GM23338 (cell line): ENCODE measurements around the gene PTN. TPM values are rescaled to one million over a fixed set of nuclear protein-coding genes. Genes with fewer than 3 reads are reported as not detected.

Experiments
- ATAC-seq: fragments of 200-7000 bp; cut with Tn5 transposase; 3 replicates; pipeline ENCODE4 v1.9.1; 2020
- DNase-seq: peaks from one replicate; pipeline ENCODE4 v3.0.0-alpha.2; 2015; ENCODE audit warnings: low spot score
- H2AFZ ChIP-seq: fragments of 200-600 bp; sonication (generic); 2 replicates; pipeline ENCODE4 v1.8.0; 2016; ENCODE audit warnings: antibody characterized with exemption, mild to moderate bottlenecking, moderate library complexity
- H3F3A ChIP-seq: fragments of 200-600 bp; sonication (generic); replicated peaks from 2 replicates; pipeline ENCODE4 v1.8.0; 2017; ENCODE audit warnings: antibody characterized with exemption, mixed run types, low read depth
- H3K27ac ChIP-seq: fragments of 200-600 bp; sonication (generic); 2 replicates; pipeline ENCODE4 v1.6.1; 2016; ENCODE audit warnings: low read depth
- H3K27me3 ChIP-seq: fragments of 200-600 bp; sonication (generic); 2 replicates; pipeline ENCODE4 v1.8.0; 2016; ENCODE audit warnings: mild to moderate bottlenecking, mixed run types, moderate library complexity; ENCODE audit not compliant: insufficient read depth
- H3K36me3 ChIP-seq: fragments of 200-600 bp; sonication (generic); 2 replicates; pipeline ENCODE4 v1.8.0; 2016; ENCODE audit warnings: mild to moderate bottlenecking; ENCODE audit not compliant: insufficient read depth
- H3K4me1 ChIP-seq: fragments of 200-600 bp; sonication (generic); 2 replicates; pipeline ENCODE4 v1.8.0; 2016; ENCODE audit warnings: mild to moderate bottlenecking, moderate library complexity; ENCODE audit not compliant: insufficient read depth
- H3K4me2 ChIP-seq: fragments of 200-600 bp; sonication (generic); 2 replicates; pipeline ENCODE4 v1.7.1; 2017; ENCODE audit warnings: mixed run types
- H3K4me3 ChIP-seq: fragments of 200-600 bp; sonication (generic); 2 replicates; pipeline ENCODE4 v1.6.1; 2016; ENCODE audit warnings: mixed run types
- H3K79me2 ChIP-seq: fragments of 200-600 bp; sonication (generic); replicated peaks from 2 replicates; pipeline ENCODE4 v1.8.0; 2017; ENCODE audit warnings: mild to moderate bottlenecking; ENCODE audit not compliant: insufficient read depth
- H3K9me2 ChIP-seq: fragments of 200-600 bp; sonication (generic); 2 replicates; pipeline ENCODE4 v1.8.0; 2017; ENCODE audit not compliant: insufficient read depth
- H4K20me1 ChIP-seq: fragments of 200-600 bp; sonication (generic); replicated peaks from 2 replicates; pipeline ENCODE4 v1.8.0; 2017; ENCODE audit warnings: mild to moderate bottlenecking; ENCODE audit not compliant: insufficient read depth
- H3K27ac Mint-ChIP-seq: 2 replicates; pipeline ENCODE4 v1.8.0; 2020; ENCODE audit warnings: inconsistent platforms, mild to moderate bottlenecking, moderate library complexity, mixed read lengths
- H3K27me3 Mint-ChIP-seq: 3 replicates; pipeline ENCODE4 v1.8.0; 2022; ENCODE audit warnings: low read depth, mild to moderate bottlenecking, moderate library complexity, mixed read lengths, inconsistent platforms; ENCODE audit not compliant: insufficient read depth, poor library complexity
- H3K36me3 Mint-ChIP-seq: 3 replicates; pipeline ENCODE4 v1.8.0; 2021; ENCODE audit warnings: low read depth, mild to moderate bottlenecking, inconsistent platforms, moderate library complexity, mixed read lengths
- H3K4me1 Mint-ChIP-seq: 3 replicates; pipeline ENCODE4 v1.8.0; 2020; ENCODE audit warnings: mild to moderate bottlenecking, inconsistent platforms, mixed read lengths
- H3K4me3 Mint-ChIP-seq: 3 replicates; pipeline ENCODE4 v1.8.0; 2021; ENCODE audit warnings: moderate library complexity, mild to moderate bottlenecking, inconsistent platforms, mixed read lengths
- H3K9me3 Mint-ChIP-seq: 3 replicates; pipeline ENCODE4 v1.8.0; 2020; ENCODE audit warnings: moderate library complexity, mild to moderate bottlenecking, inconsistent platforms, mixed read lengths
- CREB1 ChIP-seq: fragments of 250-450 bp; sonication (Bioruptor Pico); IDR thresholded peaks from 2 replicates; pipeline ENCODE4 v1.5.0; 2020; ENCODE audit warnings: low read depth, mild to moderate bottlenecking, moderate library complexity
- EZH2 ChIP-seq: fragments of 200-600 bp; sonication (generic); IDR thresholded peaks from one replicate; pipeline ENCODE4 v1.8.0; 2017; ENCODE audit warnings: antibody characterized with exemption, mild to moderate bottlenecking, low read depth; ENCODE audit not compliant: unreplicated experiment
- EZH2phosphoT487 ChIP-seq: fragments of 200-600 bp; sonication (generic); IDR thresholded peaks from one replicate; pipeline ENCODE4 v1.8.1; 2018; ENCODE audit warnings: antibody characterized with exemption; ENCODE audit not compliant: unreplicated experiment
- JUNB ChIP-seq: IDR thresholded peaks from one replicate; pipeline ENCODE4 v1.6.1; 2016; ENCODE audit warnings: antibody characterized with exemption; ENCODE audit not compliant: unreplicated experiment
- NANOG ChIP-seq: IDR thresholded peaks from 2 replicates; pipeline ENCODE4 v1.6.1; 2016; ENCODE audit warnings: antibody characterized with exemption, borderline replicate concordance
- POLR2AphosphoS5 ChIP-seq: IDR thresholded peaks from 2 replicates; pipeline ENCODE4 v1.6.1; 2016; ENCODE audit warnings: antibody characterized with exemption, low read depth
- STAT1 ChIP-seq: IDR thresholded peaks from one replicate; pipeline ENCODE4 v1.6.1; 2016; ENCODE audit warnings: antibody characterized with exemption; ENCODE audit not compliant: unreplicated experiment
- ZNF114 ChIP-seq: fragments of 250-450 bp; sonication (Bioruptor Pico); IDR thresholded peaks from 2 replicates; pipeline ENCODE4 v1.5.0; 2020; ENCODE audit warnings: mild to moderate bottlenecking, moderate library complexity
- polyA plus RNA-seq: library from polyadenylated mRNA; unstranded; fragments of >200 nt; fragmentation: Nextera tagmentation; extraction: Ambion mirVana; gene quantifications from 2 replicates; pipeline ENCODE4 v1.2.1, GENCODE V29; 2016
- total RNA-seq: library from RNA; depleted of rRNA; stranded (reverse); fragments of >200 nt; shearing (Covaris generic); gene quantifications from 2 replicates; pipeline ENCODE4 v1.2.3, GENCODE V29; 2014
- TF ChIP-seq, protein P1 (sequence below): fragments of 250-450 bp; sonication (Bioruptor Pico); IDR thresholded peaks from 2 replicates; pipeline ENCODE4 v1.5.0; 2020; ENCODE audit warnings: mild to moderate bottlenecking, moderate library complexity
- TF ChIP-seq, protein P2 (sequence below): IDR thresholded peaks from 2 replicates; pipeline ENCODE4 v1.6.1; 2016; ENCODE audit warnings: antibody characterized with exemption
- TF ChIP-seq, protein P3 (sequence below): IDR thresholded peaks from one replicate; pipeline ENCODE4 v1.6.1; 2018; ENCODE audit warnings: antibody characterized with exemption; ENCODE audit not compliant: unreplicated experiment
- TF ChIP-seq, protein P4 (sequence below), 2 experiments: fragments of 200-600 bp in 1 of 2; sonication (generic) in 1 of 2; conservative IDR thresholded peaks; 2 replicates each; pipeline versions ENCODE4 v1.5.1 to v1.6.1; 2016 to 2017; ENCODE audit warnings: antibody characterized with exemption in 2 of 2, low read depth in 2 of 2, mild to moderate bottlenecking in 2 of 2, moderate library complexity in 1 of 2

The PTN gene
- total and polyA plus RNA-seq, 2 experiments from 2014 or later = 20.1 to 39.4 TPM

DNA sequence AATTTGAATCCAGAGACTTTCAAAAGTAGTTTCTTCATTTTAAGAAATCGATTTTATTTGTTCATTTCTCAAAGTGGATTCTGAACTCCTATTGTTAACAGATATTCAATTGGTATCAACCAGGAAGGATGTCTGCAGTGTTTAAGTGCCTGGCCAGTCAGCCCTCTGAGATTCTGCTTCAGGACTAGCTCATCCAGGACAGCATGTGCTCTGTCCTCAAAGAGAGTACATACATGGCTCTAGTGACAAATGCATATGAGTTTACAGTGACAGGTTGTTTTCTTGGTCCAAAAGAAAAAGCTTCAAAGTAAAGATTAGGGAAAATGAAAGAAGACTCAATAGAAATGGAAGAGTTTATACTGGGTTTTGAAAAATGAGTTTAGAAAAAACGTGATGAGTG, 8.4 kb upstream of the PTN start:
- ATAC-seq = no peak
- H3K4me3 ChIP-seq = no peak overlapping the region
- H3K4me2 ChIP-seq = no peak overlapping the region
- no peaks in the 10 kb centered on the region for H3F3A ChIP-seq
- no peak overlapping the region for H3K27ac ChIP-seq
- H3K4me1 Mint-ChIP-seq = peaks cover 4% of the 10 kb centered on the region
- H3K4me3 Mint-ChIP-seq = no peak overlapping the region
- H2AFZ ChIP-seq = no peak overlapping the region
- H3K27ac Mint-ChIP-seq = no peak overlapping the region
- H3K79me2 ChIP-seq = no peaks in the 10 kb centered on the region
- H3K36me3 Mint-ChIP-seq = peaks cover 1% of the 10 kb centered on the region; the same call in 2 of the 3 replicates
- no peaks in the 10 kb centered on the region for H3K9me2 ChIP-seq
- H3K27me3 ChIP-seq = no peaks in the 10 kb centered on the region
- H3K9me3 Mint-ChIP-seq = peaks cover 13% of the 10 kb centered on the region; the same call in 2 of the 3 replicates
- peaks cover 3% of the 10 kb centered on the region for H3K27me3 Mint-ChIP-seq
- peaks cover 5% of the 10 kb centered on the region; the same call in 1 of the 2 replicates for H3K36me3 ChIP-seq
- H3K4me1 ChIP-seq = no peaks in the 10 kb centered on the region
- no peak for DNase-seq
- no peaks in the 10 kb centered on the region for H4K20me1 ChIP-seq
- no peak for TF ChIP-seq POLR2AphosphoS5
- TF ChIP-seq, protein P1, sequence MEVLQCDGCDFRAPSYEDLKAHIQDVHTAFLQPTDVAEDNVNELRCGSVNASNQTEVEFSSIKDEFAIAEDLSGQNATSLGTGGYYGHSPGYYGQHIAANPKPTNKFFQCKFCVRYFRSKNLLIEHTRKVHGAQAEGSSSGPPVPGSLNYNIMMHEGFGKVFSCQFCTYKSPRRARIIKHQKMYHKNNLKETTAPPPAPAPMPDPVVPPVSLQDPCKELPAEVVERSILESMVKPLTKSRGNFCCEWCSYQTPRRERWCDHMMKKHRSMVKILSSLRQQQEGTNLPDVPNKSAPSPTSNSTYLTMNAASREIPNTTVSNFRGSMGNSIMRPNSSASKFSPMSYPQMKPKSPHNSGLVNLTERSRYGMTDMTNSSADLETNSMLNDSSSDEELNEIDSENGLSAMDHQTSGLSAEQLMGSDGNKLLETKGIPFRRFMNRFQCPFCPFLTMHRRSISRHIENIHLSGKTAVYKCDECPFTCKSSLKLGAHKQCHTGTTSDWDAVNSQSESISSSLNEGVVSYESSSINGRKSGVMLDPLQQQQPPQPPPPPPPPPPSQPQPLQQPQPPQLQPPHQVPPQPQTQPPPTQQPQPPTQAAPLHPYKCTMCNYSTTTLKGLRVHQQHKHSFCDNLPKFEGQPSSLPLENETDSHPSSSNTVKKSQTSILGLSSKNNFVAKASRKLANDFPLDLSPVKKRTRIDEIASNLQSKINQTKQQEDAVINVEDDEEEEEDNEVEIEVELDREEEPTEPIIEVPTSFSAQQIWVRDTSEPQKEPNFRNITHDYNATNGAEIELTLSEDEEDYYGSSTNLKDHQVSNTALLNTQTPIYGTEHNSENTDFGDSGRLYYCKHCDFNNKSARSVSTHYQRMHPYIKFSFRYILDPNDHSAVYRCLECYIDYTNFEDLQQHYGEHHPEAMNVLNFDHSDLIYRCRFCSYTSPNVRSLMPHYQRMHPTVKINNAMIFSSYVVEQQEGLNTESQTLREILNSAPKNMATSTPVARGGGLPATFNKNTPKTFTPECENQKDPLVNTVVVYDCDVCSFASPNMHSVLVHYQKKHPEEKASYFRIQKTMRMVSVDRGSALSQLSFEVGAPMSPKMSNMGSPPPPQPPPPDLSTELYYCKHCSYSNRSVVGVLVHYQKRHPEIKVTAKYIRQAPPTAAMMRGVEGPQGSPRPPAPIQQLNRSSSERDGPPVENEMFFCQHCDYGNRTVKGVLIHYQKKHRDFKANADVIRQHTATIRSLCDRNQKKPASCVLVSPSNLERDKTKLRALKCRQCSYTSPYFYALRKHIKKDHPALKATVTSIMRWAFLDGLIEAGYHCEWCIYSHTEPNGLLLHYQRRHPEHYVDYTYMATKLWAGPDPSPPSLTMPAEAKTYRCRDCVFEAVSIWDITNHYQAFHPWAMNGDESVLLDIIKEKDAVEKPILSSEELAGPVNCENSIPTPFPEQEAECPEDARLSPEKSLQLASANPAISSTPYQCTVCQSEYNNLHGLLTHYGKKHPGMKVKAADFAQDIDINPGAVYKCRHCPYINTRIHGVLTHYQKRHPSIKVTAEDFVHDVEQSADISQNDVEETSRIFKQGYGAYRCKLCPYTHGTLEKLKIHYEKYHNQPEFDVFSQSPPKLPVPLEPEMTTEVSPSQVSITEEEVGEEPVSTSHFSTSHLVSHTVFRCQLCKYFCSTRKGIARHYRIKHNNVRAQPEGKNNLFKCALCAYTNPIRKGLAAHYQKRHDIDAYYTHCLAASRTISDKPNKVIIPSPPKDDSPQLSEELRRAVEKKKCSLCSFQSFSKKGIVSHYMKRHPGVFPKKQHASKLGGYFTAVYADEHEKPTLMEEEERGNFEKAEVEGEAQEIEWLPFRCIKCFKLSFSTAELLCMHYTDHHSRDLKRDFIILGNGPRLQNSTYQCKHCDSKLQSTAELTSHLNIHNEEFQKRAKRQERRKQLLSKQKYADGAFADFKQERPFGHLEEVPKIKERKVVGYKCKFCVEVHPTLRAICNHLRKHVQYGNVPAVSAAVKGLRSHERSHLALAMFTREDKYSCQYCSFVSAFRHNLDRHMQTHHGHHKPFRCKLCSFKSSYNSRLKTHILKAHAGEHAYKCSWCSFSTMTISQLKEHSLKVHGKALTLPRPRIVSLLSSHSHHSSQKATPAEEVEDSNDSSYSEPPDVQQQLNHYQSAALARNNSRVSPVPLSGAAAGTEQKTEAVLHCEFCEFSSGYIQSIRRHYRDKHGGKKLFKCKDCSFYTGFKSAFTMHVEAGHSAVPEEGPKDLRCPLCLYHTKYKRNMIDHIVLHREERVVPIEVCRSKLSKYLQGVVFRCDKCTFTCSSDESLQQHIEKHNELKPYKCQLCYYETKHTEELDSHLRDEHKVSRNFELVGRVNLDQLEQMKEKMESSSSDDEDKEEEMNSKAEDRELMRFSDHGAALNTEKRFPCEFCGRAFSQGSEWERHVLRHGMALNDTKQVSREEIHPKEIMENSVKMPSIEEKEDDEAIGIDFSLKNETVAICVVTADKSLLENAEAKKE (CRISPR knock-in tag) = no peak
- no peak for TF ChIP-seq CREB1 (CRISPR knock-in tag)
- TF ChIP-seq STAT1 = no peak
- no peak for TF ChIP-seq EZH2
- TF ChIP-seq, protein P2, sequence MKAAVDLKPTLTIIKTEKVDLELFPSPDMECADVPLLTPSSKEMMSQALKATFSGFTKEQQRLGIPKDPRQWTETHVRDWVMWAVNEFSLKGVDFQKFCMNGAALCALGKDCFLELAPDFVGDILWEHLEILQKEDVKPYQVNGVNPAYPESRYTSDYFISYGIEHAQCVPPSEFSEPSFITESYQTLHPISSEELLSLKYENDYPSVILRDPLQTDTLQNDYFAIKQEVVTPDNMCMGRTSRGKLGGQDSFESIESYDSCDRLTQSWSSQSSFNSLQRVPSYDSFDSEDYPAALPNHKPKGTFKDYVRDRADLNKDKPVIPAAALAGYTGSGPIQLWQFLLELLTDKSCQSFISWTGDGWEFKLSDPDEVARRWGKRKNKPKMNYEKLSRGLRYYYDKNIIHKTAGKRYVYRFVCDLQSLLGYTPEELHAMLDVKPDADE = no peak
- TF ChIP-seq, protein P3, sequence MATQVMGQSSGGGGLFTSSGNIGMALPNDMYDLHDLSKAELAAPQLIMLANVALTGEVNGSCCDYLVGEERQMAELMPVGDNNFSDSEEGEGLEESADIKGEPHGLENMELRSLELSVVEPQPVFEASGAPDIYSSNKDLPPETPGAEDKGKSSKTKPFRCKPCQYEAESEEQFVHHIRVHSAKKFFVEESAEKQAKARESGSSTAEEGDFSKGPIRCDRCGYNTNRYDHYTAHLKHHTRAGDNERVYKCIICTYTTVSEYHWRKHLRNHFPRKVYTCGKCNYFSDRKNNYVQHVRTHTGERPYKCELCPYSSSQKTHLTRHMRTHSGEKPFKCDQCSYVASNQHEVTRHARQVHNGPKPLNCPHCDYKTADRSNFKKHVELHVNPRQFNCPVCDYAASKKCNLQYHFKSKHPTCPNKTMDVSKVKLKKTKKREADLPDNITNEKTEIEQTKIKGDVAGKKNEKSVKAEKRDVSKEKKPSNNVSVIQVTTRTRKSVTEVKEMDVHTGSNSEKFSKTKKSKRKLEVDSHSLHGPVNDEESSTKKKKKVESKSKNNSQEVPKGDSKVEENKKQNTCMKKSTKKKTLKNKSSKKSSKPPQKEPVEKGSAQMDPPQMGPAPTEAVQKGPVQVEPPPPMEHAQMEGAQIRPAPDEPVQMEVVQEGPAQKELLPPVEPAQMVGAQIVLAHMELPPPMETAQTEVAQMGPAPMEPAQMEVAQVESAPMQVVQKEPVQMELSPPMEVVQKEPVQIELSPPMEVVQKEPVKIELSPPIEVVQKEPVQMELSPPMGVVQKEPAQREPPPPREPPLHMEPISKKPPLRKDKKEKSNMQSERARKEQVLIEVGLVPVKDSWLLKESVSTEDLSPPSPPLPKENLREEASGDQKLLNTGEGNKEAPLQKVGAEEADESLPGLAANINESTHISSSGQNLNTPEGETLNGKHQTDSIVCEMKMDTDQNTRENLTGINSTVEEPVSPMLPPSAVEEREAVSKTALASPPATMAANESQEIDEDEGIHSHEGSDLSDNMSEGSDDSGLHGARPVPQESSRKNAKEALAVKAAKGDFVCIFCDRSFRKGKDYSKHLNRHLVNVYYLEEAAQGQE = no peak
- TF ChIP-seq, protein P4, sequence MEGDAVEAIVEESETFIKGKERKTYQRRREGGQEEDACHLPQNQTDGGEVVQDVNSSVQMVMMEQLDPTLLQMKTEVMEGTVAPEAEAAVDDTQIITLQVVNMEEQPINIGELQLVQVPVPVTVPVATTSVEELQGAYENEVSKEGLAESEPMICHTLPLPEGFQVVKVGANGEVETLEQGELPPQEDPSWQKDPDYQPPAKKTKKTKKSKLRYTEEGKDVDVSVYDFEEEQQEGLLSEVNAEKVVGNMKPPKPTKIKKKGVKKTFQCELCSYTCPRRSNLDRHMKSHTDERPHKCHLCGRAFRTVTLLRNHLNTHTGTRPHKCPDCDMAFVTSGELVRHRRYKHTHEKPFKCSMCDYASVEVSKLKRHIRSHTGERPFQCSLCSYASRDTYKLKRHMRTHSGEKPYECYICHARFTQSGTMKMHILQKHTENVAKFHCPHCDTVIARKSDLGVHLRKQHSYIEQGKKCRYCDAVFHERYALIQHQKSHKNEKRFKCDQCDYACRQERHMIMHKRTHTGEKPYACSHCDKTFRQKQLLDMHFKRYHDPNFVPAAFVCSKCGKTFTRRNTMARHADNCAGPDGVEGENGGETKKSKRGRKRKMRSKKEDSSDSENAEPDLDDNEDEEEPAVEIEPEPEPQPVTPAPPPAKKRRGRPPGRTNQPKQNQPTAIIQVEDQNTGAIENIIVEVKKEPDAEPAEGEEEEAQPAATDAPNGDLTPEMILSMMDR (conservative IDR thresholded peaks at IDR 0.05; ENCODE audit: low read depth in 2 of 2) = no peak
- no peak for TF ChIP-seq ZNF114 (CRISPR knock-in tag)
- TF ChIP-seq NANOG = no peak
- TF ChIP-seq EZH2phosphoT487 = no peak
- TF ChIP-seq JUNB = no peak
